SU-DHL-6 (cell line): ENCODE measurements around the gene RGS7.

Experiments used
- H2AFZ ChIP-seq: fragments of 200-600 bp; sonication (generic); 2 replicates; pipeline ENCODE4 v1.6.1; 2014; ENCODE audit warnings: low read depth, mild to moderate bottlenecking, moderate library complexity, mixed read lengths, antibody characterized with exemption, low read length; ENCODE audit not compliant: severe bottlenecking
- H3F3A ChIP-seq: fragments of 200-600 bp; shearing (Covaris generic); 2 replicates; pipeline ENCODE4 v1.6.0; 2016; ENCODE audit warnings: antibody characterized with exemption, mild to moderate bottlenecking; ENCODE audit not compliant: insufficient read depth
- H3K27ac ChIP-seq: fragments of 200-600 bp; sonication (generic); 2 replicates; pipeline ENCODE4 v1.5.1; 2016; ENCODE audit warnings: low read depth, mild to moderate bottlenecking, low read length, moderate library complexity, mixed read lengths
- H3K27me3 ChIP-seq: fragments of 200-600 bp; sonication (generic), shearing (Covaris generic); 2 replicates; pipeline ENCODE4 v1.6.0; 2014; ENCODE audit warnings: mild to moderate bottlenecking, low read length
- H3K36me3 ChIP-seq: fragments of 200-600 bp; sonication (generic); 2 replicates; pipeline ENCODE4 v1.6.1; 2014; ENCODE audit warnings: mild to moderate bottlenecking, low read length, mixed read lengths
- H3K4me2 ChIP-seq: fragments of 300-600, 200-600 bp; shearing (Covaris generic), sonication (generic); 2 replicates; pipeline ENCODE4 v1.6.0; 2014; ENCODE audit warnings: low read length, low read depth, mild to moderate bottlenecking; ENCODE audit not compliant: poor library complexity, severe bottlenecking
- H3K4me3 ChIP-seq: fragments of 200-600 bp; sonication (generic); 2 replicates; pipeline ENCODE4 v1.5.1; 2014; ENCODE audit warnings: antibody characterized with exemption, low read length, mild to moderate bottlenecking, mixed read lengths; ENCODE audit not compliant: insufficient read depth, poor library complexity, severe bottlenecking
- H3K79me2 ChIP-seq: fragments of 200-600 bp; sonication (generic); 2 replicates; pipeline ENCODE4 v1.6.1; 2014; ENCODE audit warnings: mild to moderate bottlenecking, low read length, moderate library complexity; ENCODE audit not compliant: insufficient read depth
- H3K9ac ChIP-seq: fragments of 200-600 bp; sonication (generic); 2 replicates; pipeline ENCODE4 v1.7.0; 2014; ENCODE audit warnings: mild to moderate bottlenecking, low read length
- H3K9me2 ChIP-seq: fragments of 200-600 bp; sonication (generic); replicated peaks from 2 replicates; pipeline ENCODE4 v1.6.1; 2014; ENCODE audit warnings: low read length; ENCODE audit not compliant: insufficient read depth
- H3K9me3 ChIP-seq: fragments of 200-600 bp; sonication (generic); 2 replicates; pipeline ENCODE4 v1.6.1; 2014; ENCODE audit warnings: low read length, mixed read lengths; ENCODE audit not compliant: insufficient read depth
- H4K20me1 ChIP-seq: fragments of 200-600 bp; sonication (generic); 2 replicates; pipeline ENCODE4 v1.6.1; 2014; ENCODE audit warnings: low read depth, mild to moderate bottlenecking, antibody characterized with exemption, low read length, moderate library complexity, mixed read lengths
- CTCF ChIP-seq: fragments of 200-600 bp; sonication (generic); IDR thresholded peaks from one replicate; pipeline ENCODE4 v1.5.1; 2017; ENCODE audit warnings: antibody characterized with exemption, mild to moderate bottlenecking, low read length, moderate library complexity; ENCODE audit not compliant: insufficient read depth, poor library complexity, severe bottlenecking
- EZH2phosphoT487 ChIP-seq: fragments of 200-600 bp; sonication (generic), shearing (Covaris generic); conservative IDR thresholded peaks from 2 replicates; pipeline ENCODE4 v1.6.1; 2018; ENCODE audit warnings: mild to moderate bottlenecking, antibody characterized with exemption, low read length, moderate library complexity, mixed read lengths

Gene RGS7

GRCh38 chr1:241079047-241079446 is 278.0 kb downstream of the RGS7 start:
- Histone ChIP-seq H3K36me3 (no peaks in the 10 kb centered on the region), H3F3A (no peaks in the 10 kb centered on the region), H3K9me3 (no peaks in the 10 kb centered on the region), H3K27ac (no peak overlapping the region), H2AFZ (no peak overlapping the region), H3K4me3 (no peak overlapping the region), H3K4me2 (no peak overlapping the region), H3K27me3 (no peaks in the 10 kb centered on the region), H3K9me2 (no peaks in the 10 kb centered on the region), H4K20me1 (no peaks in the 10 kb centered on the region), H3K79me2 (no peaks in the 10 kb centered on the region), H3K9ac (no peak overlapping the region)
- TF ChIP-seq CTCF (no peak), EZH2phosphoT487 (no peak)

- no peak for TF ChIP-seq EZH2phosphoT487
- TF ChIP-seq CTCF, result no peak
- Histone ChIP-seq H4K20me1 (no peaks in the 10 kb centered on the region), H3K9me3 (no peaks in the 10 kb centered on the region), H3K79me2 (no peaks in the 10 kb centered on the region), H3K9me2 (no peaks in the 10 kb centered on the region), H2AFZ (no peak overlapping the region), H3K27ac (no peak overlapping the region), H3K27me3 (no peaks in the 10 kb centered on the region), H3K9ac (no peak overlapping the region), H3K4me2 (no peak overlapping the region), H3F3A (no peaks in the 10 kb centered on the region), H3K4me3 (no peak overlapping the region), H3K36me3 (no peaks in the 10 kb centered on the region)
Measured at GRCh38 chr1:241077386-241078147, 279.4 kb downstream of the RGS7 start.

GRCh38 chr1:241074507-241074906 is 282.5 kb downstream of the RGS7 start:
- Histone ChIP-seq H3K27ac (no peak overlapping the region), H3K9ac (no peak overlapping the region), H3K79me2 (no peaks in the 10 kb centered on the region), H3K9me3 (no peaks in the 10 kb centered on the region), H3K4me2 (no peak overlapping the region), H2AFZ (no peak overlapping the region), H3F3A (no peaks in the 10 kb centered on the region), H3K4me3 (no peak overlapping the region), H3K36me3 (no peaks in the 10 kb centered on the region), H4K20me1 (no peaks in the 10 kb centered on the region), H3K9me2 (no peaks in the 10 kb centered on the region), H3K27me3 (no peaks in the 10 kb centered on the region)
- TF ChIP-seq CTCF, result no peak
- no peak for TF ChIP-seq EZH2phosphoT487
